GM21515 (cell line): Measurements from ENCODE around the gene EXOC6B.

Source experiments
- ATAC-seq: cut with Tn5 transposase; IDR thresholded peaks from one replicate; pipeline ENCODE4 v1.9.1; 2021; ENCODE audit not compliant: unreplicated experiment

Gene EXOC6B

GRCh38 chr2:72127401-72128058 is 698.3 kb downstream of the EXOC6B start:
- no peak for ATAC-seq

DNA sequence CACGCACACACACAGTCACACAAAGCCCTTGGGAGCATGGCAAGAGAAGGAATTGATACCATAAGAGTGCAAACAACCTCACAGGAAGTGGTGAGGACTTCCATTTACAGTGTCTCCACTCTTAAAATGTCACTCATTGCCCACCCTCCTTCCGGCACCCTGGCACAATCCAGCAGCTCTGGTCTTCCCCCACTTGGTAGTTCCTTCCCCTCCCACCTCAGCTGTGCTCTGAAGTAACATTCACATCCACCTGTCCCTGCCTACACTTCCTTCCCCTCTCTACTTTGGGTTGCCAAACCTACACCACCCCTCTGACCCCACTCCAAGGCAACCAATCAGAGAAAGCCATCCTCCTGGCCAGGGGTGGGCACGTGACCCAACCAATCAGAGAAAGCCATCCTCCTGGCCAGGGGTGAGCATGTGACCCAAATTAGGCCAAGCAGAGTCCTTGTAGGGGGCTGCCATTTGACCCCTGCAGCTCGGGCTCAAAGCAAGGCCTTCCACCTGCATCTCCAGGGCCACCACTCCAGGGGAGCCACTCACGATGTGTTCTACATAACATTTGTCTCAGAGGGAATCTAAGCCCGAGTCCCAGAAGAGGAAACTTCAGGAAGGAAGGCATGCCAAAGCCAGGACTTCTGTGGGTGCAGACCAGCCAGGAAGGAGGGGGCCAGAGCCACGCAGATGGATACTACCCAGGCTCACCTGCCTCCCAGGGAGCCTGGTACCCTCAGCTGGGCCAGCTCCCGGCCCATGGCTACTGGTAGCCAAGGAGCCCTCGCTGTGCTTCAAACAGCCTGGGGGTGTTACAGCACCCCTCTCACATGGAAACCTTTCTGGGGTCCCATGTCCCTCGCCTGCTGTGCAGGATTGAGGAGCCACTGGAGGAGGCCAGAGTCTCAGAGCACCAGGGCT is 699.4 kb downstream of the EXOC6B start:
- ATAC-seq = no peak
